HEK293 (cell line): Measurements from ENCODE around the gene VPS29.
A peak's percentile ranks its signal among the peaks of the same experiment; 100 is the strongest.

Source experiments
- KLF10 ChIP-seq: fragments of 450-650 bp; IDR thresholded peaks from 2 replicates; pipeline ENCODE4 v1.5.1; 2018; ENCODE audit warnings: missing biosample characterization, mild to moderate bottlenecking, missing genetic modification characterization
- KLF17 ChIP-seq: fragments of 450-650 bp; formaldehyde crosslinking; IDR thresholded peaks from 2 replicates; pipeline ENCODE4 v1.5.1; 2016; ENCODE audit warnings: missing biosample characterization, missing genetic modification characterization
- PATZ1 ChIP-seq: fragments of 450-650 bp; formaldehyde crosslinking; IDR thresholded peaks from 2 replicates; pipeline ENCODE4 v1.5.1; 2016; ENCODE audit warnings: missing biosample characterization, missing genetic modification characterization
- SCRT2 ChIP-seq: fragments of 450-650 bp; formaldehyde crosslinking; IDR thresholded peaks from 2 replicates; pipeline ENCODE4 v1.5.1; 2016; ENCODE audit warnings: missing biosample characterization, missing genetic modification characterization
- SP3 ChIP-seq: fragments of 450-650 bp; formaldehyde crosslinking; IDR thresholded peaks from 2 replicates; pipeline ENCODE4 v1.5.1; 2016; ENCODE audit warnings: missing biosample characterization, missing genetic modification characterization
- TSHZ1 ChIP-seq: fragments of 450-650 bp; formaldehyde crosslinking; IDR thresholded peaks from 2 replicates; pipeline ENCODE4 v1.5.1; 2016; ENCODE audit warnings: missing biosample characterization, missing genetic modification characterization, borderline replicate concordance
- YY1 ChIP-seq: fragments of 450-650 bp; formaldehyde crosslinking; IDR thresholded peaks from 2 replicates; pipeline ENCODE4 v1.5.1; 2018; ENCODE audit warnings: missing biosample characterization, missing genetic modification characterization
- ZBTB1 ChIP-seq: fragments of 450-650 bp; formaldehyde crosslinking; IDR thresholded peaks from 2 replicates; pipeline ENCODE4 v1.5.1; 2016; ENCODE audit warnings: missing biosample characterization, missing genetic modification characterization
- ZBTB17 ChIP-seq: fragments of 450-650 bp; formaldehyde crosslinking; IDR thresholded peaks from 2 replicates; pipeline ENCODE4 v1.5.1; 2016; ENCODE audit warnings: missing biosample characterization, missing genetic modification characterization
- ZIC2 ChIP-seq: fragments of 450-650 bp; formaldehyde crosslinking; IDR thresholded peaks from 2 replicates; pipeline ENCODE4 v1.5.1; 2016; ENCODE audit warnings: missing biosample characterization, missing genetic modification characterization
- ZNF133 ChIP-seq: fragments of 450-650 bp; formaldehyde crosslinking; IDR thresholded peaks from 2 replicates; pipeline ENCODE4 v1.5.1; 2016; ENCODE audit warnings: missing biosample characterization, missing genetic modification characterization
- ZNF157 ChIP-seq: fragments of 450-650 bp; formaldehyde crosslinking; IDR thresholded peaks from 2 replicates; pipeline ENCODE4 v1.5.1; 2016; ENCODE audit warnings: missing biosample characterization, missing genetic modification characterization
- ZNF174 ChIP-seq: fragments of 450-650 bp; formaldehyde crosslinking; IDR thresholded peaks from 2 replicates; pipeline ENCODE4 v1.5.0; 2017; ENCODE audit warnings: missing biosample characterization, mild to moderate bottlenecking, missing genetic modification characterization
- ZNF239 ChIP-seq: fragments of 450-650 bp; formaldehyde crosslinking; IDR thresholded peaks from 2 replicates; pipeline ENCODE4 v1.5.1; 2016; ENCODE audit warnings: missing biosample characterization, missing genetic modification characterization
- ZNF292 ChIP-seq: fragments of 450-650 bp; formaldehyde crosslinking; IDR thresholded peaks from 2 replicates; pipeline ENCODE4 v1.5.1; 2016; ENCODE audit warnings: low read depth, missing biosample characterization, missing genetic modification characterization, borderline replicate concordance
- ZNF302 ChIP-seq: fragments of 450-650 bp; formaldehyde crosslinking; IDR thresholded peaks from 2 replicates; pipeline ENCODE4 v1.5.1; 2016; ENCODE audit warnings: missing biosample characterization, missing genetic modification characterization, low read depth
- ZNF324 ChIP-seq: fragments of 450-650 bp; formaldehyde crosslinking; IDR thresholded peaks from 2 replicates; pipeline ENCODE4 v1.5.1; 2016; ENCODE audit warnings: missing biosample characterization, missing genetic modification characterization
- ZNF449 ChIP-seq: fragments of 450-650 bp; formaldehyde crosslinking; IDR thresholded peaks from 2 replicates; pipeline ENCODE4 v1.5.1; 2017; ENCODE audit warnings: missing biosample characterization, mild to moderate bottlenecking, missing genetic modification characterization, moderate library complexity
- ZNF530 ChIP-seq: fragments of 450-650 bp; formaldehyde crosslinking; IDR thresholded peaks from 2 replicates; pipeline ENCODE4 v1.5.1; 2016; ENCODE audit warnings: low read depth, missing biosample characterization, missing genetic modification characterization
- ZNF610 ChIP-seq: fragments of 450-650 bp; formaldehyde crosslinking; IDR thresholded peaks from 2 replicates; pipeline ENCODE4 v1.5.1; 2016; ENCODE audit warnings: missing biosample characterization, missing genetic modification characterization, borderline replicate concordance
- ZNF623 ChIP-seq: fragments of 450-650 bp; formaldehyde crosslinking; IDR thresholded peaks from 2 replicates; pipeline ENCODE4 v1.5.1; 2016; ENCODE audit warnings: missing biosample characterization, missing genetic modification characterization
- ZNF747 ChIP-seq: fragments of 450-650 bp; formaldehyde crosslinking; IDR thresholded peaks from 2 replicates; pipeline ENCODE4 v1.5.1; 2016; ENCODE audit warnings: missing biosample characterization, missing genetic modification characterization
- ZNF776 ChIP-seq: fragments of 450-650 bp; formaldehyde crosslinking; IDR thresholded peaks from 2 replicates; pipeline ENCODE4 v1.5.0; 2017; ENCODE audit warnings: missing biosample characterization, missing genetic modification characterization, borderline replicate concordance
- ZNF777 ChIP-seq: fragments of 450-650 bp; formaldehyde crosslinking; IDR thresholded peaks from 2 replicates; pipeline ENCODE4 v1.5.1; 2017; ENCODE audit warnings: missing biosample characterization, missing genetic modification characterization, borderline replicate concordance
- TF ChIP-seq, protein P1 (sequence below): fragments of 450-650 bp; formaldehyde crosslinking; optimal IDR thresholded peaks from 2 replicates; pipeline ENCODE3; 2016; ENCODE audit warnings: missing biosample characterization, mild to moderate bottlenecking, missing genetic modification characterization
- TF ChIP-seq, protein P2 (sequence below): fragments of 450-650 bp; formaldehyde crosslinking; IDR thresholded peaks from 2 replicates; pipeline ENCODE4 v1.5.1; 2017; ENCODE audit warnings: missing biosample characterization, missing genetic modification characterization

VPS29 gene

GRCh38 chr12:110449799-110450497, 52.0 kb downstream of the VPS29 start, which contains the start of gene ARPC3 (continued):
- peak; percentile 94 for TF ChIP-seq PATZ1 (tag by site-specific recombination)
- no peak for TF ChIP-seq ZNF174 (tag by site-specific recombination)
- no peak for TF ChIP-seq ZNF239 (tag by site-specific recombination)
- TF ChIP-seq ZNF777 (tag by site-specific recombination) = no peak
- no peak for TF ChIP-seq ZNF747 (tag by site-specific recombination)
- TF ChIP-seq ZNF776 (tag by site-specific recombination) = no peak
- TF ChIP-seq KLF10 (tag by site-specific recombination) = peak; percentile 22; the same call in 1 of the 2 replicates
- TF ChIP-seq, protein P1, sequence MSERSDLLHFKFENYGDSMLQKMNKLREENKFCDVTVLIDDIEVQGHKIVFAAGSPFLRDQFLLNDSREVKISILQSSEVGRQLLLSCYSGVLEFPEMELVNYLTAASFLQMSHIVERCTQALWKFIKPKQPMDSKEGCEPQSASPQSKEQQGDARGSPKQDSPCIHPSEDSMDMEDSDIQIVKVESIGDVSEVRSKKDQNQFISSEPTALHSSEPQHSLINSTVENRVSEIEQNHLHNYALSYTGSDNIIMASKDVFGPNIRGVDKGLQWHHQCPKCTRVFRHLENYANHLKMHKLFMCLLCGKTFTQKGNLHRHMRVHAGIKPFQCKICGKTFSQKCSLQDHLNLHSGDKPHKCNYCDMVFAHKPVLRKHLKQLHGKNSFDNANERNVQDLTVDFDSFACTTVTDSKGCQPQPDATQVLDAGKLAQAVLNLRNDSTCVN = peak; percentile 45
- TF ChIP-seq KLF17 (tag by site-specific recombination) = peak; percentile 63; the same call in 1 of the 2 replicates
- no peak for TF ChIP-seq ZNF623 (tag by site-specific recombination)
- 0 out of 2 replicates have a peak, but pooled peaks have one; percentile 40 for TF ChIP-seq ZNF449 (tag by site-specific recombination)
- peak; percentile 56; the same call in 1 of the 2 replicates for TF ChIP-seq SCRT2 (tag by site-specific recombination)
- TF ChIP-seq TSHZ1 (tag by site-specific recombination) = no peak
- peak; percentile 32 for TF ChIP-seq YY1 (tag by site-specific recombination)
- TF ChIP-seq ZNF610 (tag by site-specific recombination) = no peak
- TF ChIP-seq ZBTB17 (tag by site-specific recombination) = peak; percentile 87
- TF ChIP-seq ZBTB1 (tag by site-specific recombination) = no peak
- no peak; the same call in none of the 2 replicates for TF ChIP-seq ZNF324 (tag by site-specific recombination)
- TF ChIP-seq ZNF133 = no peak
- TF ChIP-seq ZNF292 (tag by site-specific recombination) = no peak
- peak; percentile 90 for TF ChIP-seq SP3
- TF ChIP-seq ZNF530 (tag by site-specific recombination) = no peak
- TF ChIP-seq ZIC2 (tag by site-specific recombination) = no peak; the same call in 1 of the 2 replicates
- TF ChIP-seq ZNF157 (tag by site-specific recombination) = no peak
- TF ChIP-seq, protein P2, sequence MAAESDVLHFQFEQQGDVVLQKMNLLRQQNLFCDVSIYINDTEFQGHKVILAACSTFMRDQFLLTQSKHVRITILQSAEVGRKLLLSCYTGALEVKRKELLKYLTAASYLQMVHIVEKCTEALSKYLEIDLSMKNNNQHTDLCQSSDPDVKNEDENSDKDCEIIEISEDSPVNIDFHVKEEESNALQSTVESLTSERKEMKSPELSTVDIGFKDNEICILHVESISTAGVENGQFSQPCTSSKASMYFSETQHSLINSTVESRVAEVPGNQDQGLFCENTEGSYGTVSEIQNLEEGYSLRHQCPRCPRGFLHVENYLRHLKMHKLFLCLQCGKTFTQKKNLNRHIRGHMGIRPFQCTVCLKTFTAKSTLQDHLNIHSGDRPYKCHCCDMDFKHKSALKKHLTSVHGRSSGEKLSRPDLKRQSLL = peak; percentile 57; the same call in 1 of the 2 replicates
- TF ChIP-seq ZNF302 = no peak
